Esophagus squamous epithelium (tissue), 4 donors: ENCODE measurements around the gene TNIK.

ENCODE experiments used
- POLR2A ChIP-seq, 4 donors: fragments of 450-650 bp; IDR thresholded peaks; one replicate each; pipeline ENCODE4 v1.6.1; 2017; ENCODE audit warnings: antibody characterized with exemption in 4 of 4, mild to moderate bottlenecking in 4 of 4, moderate library complexity in 3 of 4
- TF ChIP-seq, protein P1 (sequence below), 6 experiments: fragments of 450-650 bp in 4 of 6; fragments of 200-600 bp in 2 of 6; sonication (generic) in 2 of 6; IDR thresholded peaks; one replicate each; pipeline ENCODE4 v1.5.1; 2016 to 2019; ENCODE audit warnings: antibody characterized with exemption in 6 of 6, mild to moderate bottlenecking in 4 of 6, moderate library complexity in 4 of 6

DNA sequence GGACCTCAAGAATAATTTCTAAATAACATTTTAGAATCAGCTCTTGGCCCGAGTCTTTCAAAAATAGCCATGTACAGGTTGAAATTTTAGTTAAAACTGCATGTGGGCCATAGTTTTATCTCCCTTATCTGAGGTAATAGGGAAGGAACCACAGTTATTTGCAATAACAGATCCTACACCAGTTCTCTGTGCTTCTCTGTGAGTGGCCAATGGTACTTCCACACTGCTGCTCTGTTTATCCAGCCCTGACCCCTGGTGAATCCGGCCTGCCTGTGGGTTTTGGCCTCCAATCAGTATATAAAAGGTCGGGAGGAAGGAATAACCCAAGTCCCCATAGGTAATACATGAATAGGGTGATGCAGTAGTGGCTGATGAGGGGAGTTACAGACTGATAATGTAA lies 48.0 kb upstream of the TNIK start:
- TF ChIP-seq POLR2A (IDR thresholded peaks at IDR 0.05) = no peak
- TF ChIP-seq, protein P1, sequence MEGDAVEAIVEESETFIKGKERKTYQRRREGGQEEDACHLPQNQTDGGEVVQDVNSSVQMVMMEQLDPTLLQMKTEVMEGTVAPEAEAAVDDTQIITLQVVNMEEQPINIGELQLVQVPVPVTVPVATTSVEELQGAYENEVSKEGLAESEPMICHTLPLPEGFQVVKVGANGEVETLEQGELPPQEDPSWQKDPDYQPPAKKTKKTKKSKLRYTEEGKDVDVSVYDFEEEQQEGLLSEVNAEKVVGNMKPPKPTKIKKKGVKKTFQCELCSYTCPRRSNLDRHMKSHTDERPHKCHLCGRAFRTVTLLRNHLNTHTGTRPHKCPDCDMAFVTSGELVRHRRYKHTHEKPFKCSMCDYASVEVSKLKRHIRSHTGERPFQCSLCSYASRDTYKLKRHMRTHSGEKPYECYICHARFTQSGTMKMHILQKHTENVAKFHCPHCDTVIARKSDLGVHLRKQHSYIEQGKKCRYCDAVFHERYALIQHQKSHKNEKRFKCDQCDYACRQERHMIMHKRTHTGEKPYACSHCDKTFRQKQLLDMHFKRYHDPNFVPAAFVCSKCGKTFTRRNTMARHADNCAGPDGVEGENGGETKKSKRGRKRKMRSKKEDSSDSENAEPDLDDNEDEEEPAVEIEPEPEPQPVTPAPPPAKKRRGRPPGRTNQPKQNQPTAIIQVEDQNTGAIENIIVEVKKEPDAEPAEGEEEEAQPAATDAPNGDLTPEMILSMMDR (IDR thresholded peaks at IDR 0.05) = no peak
